Fibroblast of pulmonary artery (primary cell): ENCODE measurements around the gene INA.

Experiments
- DNase-seq: peaks from one replicate; pipeline ENCODE4 v3.0.0-alpha.2; 2010; ENCODE audit warnings: low read depth
- H3K4me3 ChIP-seq: replicated peaks from 2 replicates; pipeline ENCODE4 v1.5.1; 2011; ENCODE audit warnings: low read depth, mild to moderate bottlenecking, control low read depth, low read length, moderate library complexity
- CTCF ChIP-seq: IDR thresholded peaks from 2 replicates; pipeline ENCODE4 v1.5.1; 2011; ENCODE audit warnings: mild to moderate bottlenecking, control low read depth, low read length, inconsistent platforms; ENCODE audit errors: missing control alignments

INA gene

GRCh38 chr10:103276896-103277712 lies at the start of gene INA:
Gene INA, plus strand, starts transcription at chr10:103277138. Its CDS starts 74 bp downstream, at chr10:103277212.
- no peak for TF ChIP-seq CTCF
- H3K4me3 ChIP-seq, result peak within 1 kb of the TSS; percentile 14
- DNase-seq, result peak; percentile 45

GRCh38 chr10:103227416-103227815 lies 49.5 kb upstream of the INA start:
- TF ChIP-seq CTCF, result no peak
- no peak for DNase-seq
- H3K4me3 ChIP-seq, result no peak overlapping the region

- no peak overlapping the region for H3K4me3 ChIP-seq
- no peak for TF ChIP-seq CTCF
- peak; percentile 98 for DNase-seq
These were observed 45.8 kb upstream of the INA start for GRCh38 chr10:103231047-103231551.

- no peak for DNase-seq
- no peak overlapping the region for H3K4me3 ChIP-seq
These were observed 44.7 kb upstream of the INA start for GRCh38 chr10:103232131-103232673.

GRCh38 chr10:103232772-103233488 lies 44.0 kb upstream of the INA start:
- H3K4me3 ChIP-seq, result no peak overlapping the region
- DNase-seq, result peak; percentile 70
- no peak for TF ChIP-seq CTCF

More at GRCh38 chr10:103232131-103232673, 44.7 kb upstream of the INA start:
- no peak for TF ChIP-seq CTCF

GRCh38 chr10:103235775-103236174 lies 41.2 kb upstream of the INA start:
- DNase-seq, result no peak
- no peak for TF ChIP-seq CTCF
- no peak overlapping the region for H3K4me3 ChIP-seq
